HepG2 (cell line): ENCODE data around the gene KIF17. TPM values are rescaled to one million over a fixed set of nuclear protein-coding genes. Genes with fewer than 3 reads are reported as not detected.
A peak's percentile ranks its signal among the peaks of the same experiment; 100 is the strongest.

Experiments
- CBFB ChIP-seq: sonication (generic); formaldehyde crosslinking; IDR thresholded peaks from 2 replicates; pipeline ENCODE4 v1.4.0; 2020; ENCODE audit warnings: missing genetic modification reagents
- CHD4 ChIP-seq: fragments of 200-600 bp; sonication (generic); IDR thresholded peaks from 2 replicates; pipeline ENCODE4 v1.7.0; 2017; ENCODE audit warnings: mild to moderate bottlenecking, low read length, borderline replicate concordance
- ERF ChIP-seq: IDR thresholded peaks from 2 replicates; pipeline ENCODE4 v1.6.1; 2018; ENCODE audit warnings: missing biosample characterization, missing genetic modification reagents
- FOXC1 ChIP-seq: sonication (generic); formaldehyde crosslinking; IDR thresholded peaks from 2 replicates; pipeline ENCODE4 v1.8.0; 2022; ENCODE audit warnings: mild to moderate bottlenecking, missing genetic modification reagents, borderline replicate concordance
- HCFC1 ChIP-seq: fragments of 150-350 bp; IDR thresholded peaks from 2 replicates; pipeline ENCODE4 v1.6.1; 2014; ENCODE audit warnings: low read depth, low read length
- HMGA1 ChIP-seq: sonication (generic); formaldehyde crosslinking; conservative IDR thresholded peaks from 2 replicates; pipeline ENCODE4 v1.4.0; 2020; ENCODE audit warnings: missing genetic modification reagents
- MTA3 ChIP-seq: sonication (generic); formaldehyde crosslinking; IDR thresholded peaks from 2 replicates; pipeline ENCODE4 v1.4.0; 2020; ENCODE audit warnings: missing genetic modification reagents
- NR2C2 ChIP-seq: sonication (generic); formaldehyde crosslinking; IDR thresholded peaks from 2 replicates; pipeline ENCODE4 v1.4.0; 2020; ENCODE audit warnings: missing genetic modification reagents, mild to moderate bottlenecking, moderate library complexity, borderline replicate concordance
- SAFB2 ChIP-seq: sonication (generic); formaldehyde crosslinking; IDR thresholded peaks from 2 replicates; pipeline ENCODE4 v1.5.1; 2020; ENCODE audit warnings: missing genetic modification reagents, low read depth, mild to moderate bottlenecking, borderline replicate concordance
- SNAPC2 ChIP-seq: sonication (generic); formaldehyde crosslinking; IDR thresholded peaks from 2 replicates; pipeline ENCODE4 v1.8.1; 2022; ENCODE audit warnings: mild to moderate bottlenecking, missing genetic modification reagents
- STAG1 ChIP-seq: sonication (generic); formaldehyde crosslinking; IDR thresholded peaks from 2 replicates; pipeline ENCODE4 v1.4.0; 2020; ENCODE audit warnings: missing genetic modification reagents
- TARDBP ChIP-seq: sonication (generic); formaldehyde crosslinking; IDR thresholded peaks from 2 replicates; pipeline ENCODE4 v1.8.0; 2022; ENCODE audit warnings: mild to moderate bottlenecking, missing genetic modification reagents
- ZFP36 ChIP-seq: fragments of 150-350 bp; IDR thresholded peaks from 2 replicates; pipeline ENCODE4 v1.6.1; 2018; ENCODE audit warnings: borderline replicate concordance, low read length, low read depth; ENCODE audit not compliant: partially characterized antibody
- ZMYM4 ChIP-seq: sonication (generic); formaldehyde crosslinking; IDR thresholded peaks from 2 replicates; pipeline ENCODE4 v1.8.1; 2023; ENCODE audit warnings: mild to moderate bottlenecking, missing genetic modification reagents
- polyA plus RNA-seq, 8 experiments: library from polyadenylated mRNA; depleted of rRNA in 3 of 8; stranded (reverse) in 7 of 8; unstranded in 1 of 8; fragments of >200 nt; fragmentation: Illumina TruSeq in 4 of 8; extraction: Trizol in 4 of 8; gene quantifications; 2 replicates each; pipeline versions ENCODE4 v1.2.1 to v1.2.3, GENCODE V29; 2011 to 2016; ENCODE audit warnings: low read depth in 4 of 8, missing spikeins in 1 of 8, mixed read lengths in 1 of 8; ENCODE audit not compliant: insufficient read depth in 1 of 8
- total RNA-seq, 5 experiments: library from RNA; depleted of rRNA; stranded (reverse); fragments of >200 nt; fragmentation: Illumina TruSeq; extraction: Trizol; gene quantifications; 2 replicates each; pipeline ENCODE4 v1.2.3, GENCODE V29; 2016; ENCODE audit warnings: low read depth in 1 of 5
- TF ChIP-seq, protein P1 (sequence below): sonication (generic); formaldehyde crosslinking; IDR thresholded peaks from 2 replicates; pipeline ENCODE4 v1.8.1; 2023; ENCODE audit warnings: mild to moderate bottlenecking, missing genetic modification reagents, borderline replicate concordance
- TF ChIP-seq, protein P2 (sequence below): sonication (generic); formaldehyde crosslinking; IDR thresholded peaks from 2 replicates; pipeline ENCODE4 v1.5.0; 2020; ENCODE audit warnings: missing genetic modification reagents, mild to moderate bottlenecking, borderline replicate concordance
- TF ChIP-seq, protein P3 (sequence below): IDR thresholded peaks from 2 replicates; pipeline ENCODE4 v1.6.1; 2016; ENCODE audit warnings: low read depth, control low read depth
- TF ChIP-seq, protein P4 (sequence below): sonication (generic); formaldehyde crosslinking; IDR thresholded peaks from 2 replicates; pipeline ENCODE4 v1.4.0; 2020; ENCODE audit warnings: missing genetic modification reagents, borderline replicate concordance
- TF ChIP-seq, protein P5 (sequence below): sonication (generic); formaldehyde crosslinking; IDR thresholded peaks from 2 replicates; pipeline ENCODE4 v1.8.0; 2022; ENCODE audit warnings: missing genetic modification reagents, mild to moderate bottlenecking, moderate library complexity, borderline replicate concordance
- TF ChIP-seq, protein P6 (sequence below): fragments of 450-650 bp; IDR thresholded peaks from 2 replicates; pipeline ENCODE4 v1.6.1; 2017

Gene KIF17
- total and polyA plus RNA-seq, 2 of the 13 experiments (the other 11 are each of a cell fraction or from before 2014, with no cell fraction given) = 0.24 to 0.44 TPM

DNA sequence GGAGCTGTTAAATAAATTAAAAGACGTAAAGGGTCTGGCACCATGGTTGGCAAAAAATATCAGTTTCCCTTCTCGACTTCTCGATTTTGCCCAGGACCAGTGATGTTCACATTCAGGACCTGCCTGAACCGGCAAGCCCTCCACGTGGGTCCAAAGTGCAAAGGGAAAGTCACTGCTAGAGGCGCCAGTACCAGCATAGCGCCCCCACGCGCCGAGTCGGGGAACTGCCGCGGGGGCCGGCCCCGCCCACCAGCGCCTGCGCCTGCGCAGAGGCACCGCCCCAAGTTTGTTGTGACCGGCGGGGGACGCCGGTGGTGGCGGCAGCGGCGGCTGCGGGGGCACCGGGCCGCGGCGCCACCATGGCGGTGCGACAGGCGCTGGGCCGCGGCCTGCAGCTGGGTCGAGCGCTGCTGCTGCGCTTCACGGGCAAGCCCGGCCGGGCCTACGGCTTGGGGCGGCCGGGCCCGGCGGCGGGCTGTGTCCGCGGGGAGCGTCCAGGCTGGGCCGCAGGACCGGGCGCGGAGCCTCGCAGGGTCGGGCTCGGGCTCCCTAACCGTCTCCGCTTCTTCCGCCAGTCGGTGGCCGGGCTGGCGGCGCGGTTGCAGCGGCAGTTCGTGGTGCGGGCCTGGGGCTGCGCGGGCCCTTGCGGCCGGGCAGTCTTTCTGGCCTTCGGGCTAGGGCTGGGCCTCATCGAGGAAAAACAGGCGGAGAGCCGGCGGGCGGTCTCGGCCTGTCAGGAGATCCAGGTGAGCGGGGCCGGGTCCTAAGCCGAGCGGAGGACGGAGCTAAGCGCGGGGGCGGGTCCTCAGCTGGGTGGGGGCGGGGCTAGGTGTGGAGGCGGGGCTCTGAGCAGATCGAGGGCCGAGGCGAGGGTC is 84.4 kb downstream of the KIF17 start, which contains the start of gene PINK1 (continued):
- no peak for TF ChIP-seq ZFP36
- TF ChIP-seq CHD4 = no peak
- peak; percentile 75 for TF ChIP-seq STAG1 (CRISPR knock-in tag)
- TF ChIP-seq SNAPC2 (CRISPR knock-in tag) = no peak
- peak; percentile 92 for TF ChIP-seq ZMYM4 (CRISPR knock-in tag)
- TF ChIP-seq NR2C2 (CRISPR knock-in tag) = no peak
- TF ChIP-seq, protein P1, sequence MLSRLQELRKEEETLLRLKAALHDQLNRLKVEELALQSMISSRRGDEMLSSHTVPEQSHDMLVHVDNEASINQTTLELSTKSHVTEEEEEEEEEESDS (CRISPR knock-in tag) = no peak
- no peak; the same call in 1 of the 2 replicates for TF ChIP-seq TARDBP (CRISPR knock-in tag)
- TF ChIP-seq, protein P2, sequence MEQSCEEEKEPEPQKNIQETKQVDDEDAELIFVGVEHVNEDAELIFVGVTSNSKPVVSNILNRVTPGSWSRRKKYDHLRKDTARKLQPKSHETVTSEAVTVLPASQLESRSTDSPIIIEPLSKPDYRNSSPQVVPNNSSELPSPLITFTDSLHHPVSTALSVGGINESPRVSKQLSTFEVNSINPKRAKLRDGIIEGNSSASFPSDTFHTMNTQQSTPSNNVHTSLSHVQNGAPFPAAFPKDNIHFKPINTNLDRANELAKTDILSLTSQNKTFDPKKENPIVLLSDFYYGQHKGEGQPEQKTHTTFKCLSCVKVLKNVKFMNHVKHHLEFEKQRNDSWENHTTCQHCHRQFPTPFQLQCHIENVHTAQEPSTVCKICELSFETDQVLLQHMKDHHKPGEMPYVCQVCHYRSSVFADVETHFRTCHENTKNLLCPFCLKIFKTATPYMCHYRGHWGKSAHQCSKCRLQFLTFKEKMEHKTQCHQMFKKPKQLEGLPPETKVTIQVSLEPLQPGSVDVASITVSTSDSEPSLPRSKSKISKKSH = no peak
- no peak for TF ChIP-seq CBFB (CRISPR knock-in tag)
- TF ChIP-seq MTA3 (CRISPR knock-in tag) = no peak
- peak; percentile 80 for TF ChIP-seq ERF (CRISPR knock-in tag)
- TF ChIP-seq HCFC1 = no peak
- TF ChIP-seq, protein P3, sequence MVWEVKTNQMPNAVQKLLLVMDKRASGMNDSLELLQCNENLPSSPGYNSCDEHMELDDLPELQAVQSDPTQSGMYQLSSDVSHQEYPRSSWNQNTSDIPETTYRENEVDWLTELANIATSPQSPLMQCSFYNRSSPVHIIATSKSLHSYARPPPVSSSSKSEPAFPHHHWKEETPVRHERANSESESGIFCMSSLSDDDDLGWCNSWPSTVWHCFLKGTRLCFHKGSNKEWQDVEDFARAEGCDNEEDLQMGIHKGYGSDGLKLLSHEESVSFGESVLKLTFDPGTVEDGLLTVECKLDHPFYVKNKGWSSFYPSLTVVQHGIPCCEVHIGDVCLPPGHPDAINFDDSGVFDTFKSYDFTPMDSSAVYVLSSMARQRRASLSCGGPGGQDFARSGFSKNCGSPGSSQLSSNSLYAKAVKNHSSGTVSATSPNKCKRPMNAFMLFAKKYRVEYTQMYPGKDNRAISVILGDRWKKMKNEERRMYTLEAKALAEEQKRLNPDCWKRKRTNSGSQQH (CRISPR knock-in tag) = peak; percentile 12; the same call in 1 of the 2 replicates
- no peak for TF ChIP-seq HMGA1 (CRISPR knock-in tag)
- 0 out of 2 replicates have a peak, but pooled peaks have one; percentile 70 for TF ChIP-seq SAFB2
- TF ChIP-seq, protein P4, sequence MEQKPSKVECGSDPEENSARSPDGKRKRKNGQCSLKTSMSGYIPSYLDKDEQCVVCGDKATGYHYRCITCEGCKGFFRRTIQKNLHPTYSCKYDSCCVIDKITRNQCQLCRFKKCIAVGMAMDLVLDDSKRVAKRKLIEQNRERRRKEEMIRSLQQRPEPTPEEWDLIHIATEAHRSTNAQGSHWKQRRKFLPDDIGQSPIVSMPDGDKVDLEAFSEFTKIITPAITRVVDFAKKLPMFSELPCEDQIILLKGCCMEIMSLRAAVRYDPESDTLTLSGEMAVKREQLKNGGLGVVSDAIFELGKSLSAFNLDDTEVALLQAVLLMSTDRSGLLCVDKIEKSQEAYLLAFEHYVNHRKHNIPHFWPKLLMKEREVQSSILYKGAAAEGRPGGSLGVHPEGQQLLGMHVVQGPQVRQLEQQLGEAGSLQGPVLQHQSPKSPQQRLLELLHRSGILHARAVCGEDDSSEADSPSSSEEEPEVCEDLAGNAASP (CRISPR knock-in tag) = peak; percentile 80; the same call in 1 of the 2 replicates
- no peak for TF ChIP-seq FOXC1
- TF ChIP-seq, protein P5, sequence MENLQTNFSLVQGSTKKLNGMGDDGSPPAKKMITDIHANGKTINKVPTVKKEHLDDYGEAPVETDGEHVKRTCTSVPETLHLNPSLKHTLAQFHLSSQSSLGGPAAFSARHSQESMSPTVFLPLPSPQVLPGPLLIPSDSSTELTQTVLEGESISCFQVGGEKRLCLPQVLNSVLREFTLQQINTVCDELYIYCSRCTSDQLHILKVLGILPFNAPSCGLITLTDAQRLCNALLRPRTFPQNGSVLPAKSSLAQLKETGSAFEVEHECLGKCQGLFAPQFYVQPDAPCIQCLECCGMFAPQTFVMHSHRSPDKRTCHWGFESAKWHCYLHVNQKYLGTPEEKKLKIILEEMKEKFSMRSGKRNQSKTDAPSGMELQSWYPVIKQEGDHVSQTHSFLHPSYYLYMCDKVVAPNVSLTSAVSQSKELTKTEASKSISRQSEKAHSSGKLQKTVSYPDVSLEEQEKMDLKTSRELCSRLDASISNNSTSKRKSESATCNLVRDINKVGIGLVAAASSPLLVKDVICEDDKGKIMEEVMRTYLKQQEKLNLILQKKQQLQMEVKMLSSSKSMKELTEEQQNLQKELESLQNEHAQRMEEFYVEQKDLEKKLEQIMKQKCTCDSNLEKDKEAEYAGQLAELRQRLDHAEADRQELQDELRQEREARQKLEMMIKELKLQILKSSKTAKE = 0 out of 2 replicates have a peak, but pooled peaks have one; percentile 34
- TF ChIP-seq, protein P6, sequence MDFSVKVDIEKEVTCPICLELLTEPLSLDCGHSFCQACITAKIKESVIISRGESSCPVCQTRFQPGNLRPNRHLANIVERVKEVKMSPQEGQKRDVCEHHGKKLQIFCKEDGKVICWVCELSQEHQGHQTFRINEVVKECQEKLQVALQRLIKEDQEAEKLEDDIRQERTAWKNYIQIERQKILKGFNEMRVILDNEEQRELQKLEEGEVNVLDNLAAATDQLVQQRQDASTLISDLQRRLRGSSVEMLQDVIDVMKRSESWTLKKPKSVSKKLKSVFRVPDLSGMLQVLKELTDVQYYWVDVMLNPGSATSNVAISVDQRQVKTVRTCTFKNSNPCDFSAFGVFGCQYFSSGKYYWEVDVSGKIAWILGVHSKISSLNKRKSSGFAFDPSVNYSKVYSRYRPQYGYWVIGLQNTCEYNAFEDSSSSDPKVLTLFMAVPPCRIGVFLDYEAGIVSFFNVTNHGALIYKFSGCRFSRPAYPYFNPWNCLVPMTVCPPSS = no peak
